Measurements from ENCODE around the gene TBC1D20.

DNA sequence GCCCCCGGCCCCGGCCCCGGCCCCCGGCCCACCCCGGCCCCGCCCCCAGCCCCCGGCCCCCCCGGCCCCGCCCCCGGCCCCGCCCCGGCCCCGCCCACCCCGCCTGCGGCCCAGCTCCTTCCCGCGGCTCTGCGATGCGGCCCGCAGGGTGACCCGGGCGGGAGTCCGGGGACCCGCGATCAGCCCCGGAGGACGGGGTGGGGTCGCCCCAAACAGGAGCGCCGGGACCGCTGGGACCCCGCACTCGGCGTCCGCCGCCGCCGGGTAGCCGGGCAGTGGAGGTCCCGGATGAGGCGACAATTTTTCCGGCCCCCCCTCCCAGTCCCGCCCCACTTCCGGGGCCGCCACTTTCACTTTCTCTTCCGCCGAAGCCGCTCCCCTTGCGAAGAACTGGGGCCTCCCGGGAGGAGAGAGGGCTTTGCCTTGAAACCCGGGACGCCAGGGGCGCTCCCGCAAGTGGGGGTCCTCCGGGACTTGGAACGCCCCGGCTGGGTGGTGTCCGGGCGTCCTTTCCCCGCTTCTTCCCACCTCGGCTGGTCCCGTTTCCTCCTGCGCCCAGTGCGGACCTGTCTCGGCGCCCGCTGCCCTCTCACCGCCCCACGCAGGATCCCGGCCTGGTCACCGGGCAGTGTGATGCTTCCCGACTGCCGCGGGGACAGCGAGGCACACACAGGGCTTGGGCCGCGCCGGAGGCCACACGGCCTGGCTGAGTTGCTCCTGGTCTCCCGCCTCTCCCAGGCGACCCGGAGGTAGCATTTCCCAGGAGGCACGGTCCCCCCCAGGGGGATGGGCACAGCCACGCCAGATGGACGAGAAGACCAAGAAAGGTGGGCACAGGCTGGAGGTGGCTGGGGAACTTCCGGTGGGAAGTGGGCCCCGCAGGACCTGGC lies 54.1 kb downstream of the TBC1D20 start, which contains the start of gene RBCK1:
- TF ChIP-seq POLR2AphosphoS5 (IDR thresholded peaks at IDR 0.05) (peak; percentile 66 to 67), CTCF (IDR thresholded peaks at IDR 0.05) (no peak), POLR2A (IDR thresholded peaks at IDR 0.05) (peak in 2 of 4 donors; percentile 46 to 58)
